Measurements from ENCODE around the gene MVB12B.

DNA sequence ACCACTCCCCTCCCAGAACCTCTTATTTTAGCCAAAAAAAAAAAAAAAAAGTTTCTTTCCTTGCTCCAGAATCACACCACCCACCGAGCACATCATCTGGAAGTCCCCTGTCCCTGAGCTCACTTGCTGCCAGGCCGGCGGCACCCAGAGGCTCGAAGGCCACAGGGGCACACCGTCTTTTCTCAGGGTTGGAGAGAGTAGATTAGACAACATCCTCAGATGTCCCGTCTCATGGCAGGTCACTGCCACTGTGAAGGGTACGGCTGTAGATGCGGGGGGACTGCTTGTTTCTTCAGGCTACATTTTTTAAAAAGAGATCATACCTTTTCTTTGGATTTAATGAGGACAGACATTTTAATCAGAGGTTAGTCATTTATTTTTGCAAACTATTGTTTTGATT is 109.0 kb downstream of the MVB12B start:
- TF ChIP-seq POLR2A (IDR thresholded peaks at IDR 0.05) (no peak), EP300 (IDR thresholded peaks at IDR 0.05; ENCODE audit: low read depth) (no peak)
- TF ChIP-seq, protein P1, sequence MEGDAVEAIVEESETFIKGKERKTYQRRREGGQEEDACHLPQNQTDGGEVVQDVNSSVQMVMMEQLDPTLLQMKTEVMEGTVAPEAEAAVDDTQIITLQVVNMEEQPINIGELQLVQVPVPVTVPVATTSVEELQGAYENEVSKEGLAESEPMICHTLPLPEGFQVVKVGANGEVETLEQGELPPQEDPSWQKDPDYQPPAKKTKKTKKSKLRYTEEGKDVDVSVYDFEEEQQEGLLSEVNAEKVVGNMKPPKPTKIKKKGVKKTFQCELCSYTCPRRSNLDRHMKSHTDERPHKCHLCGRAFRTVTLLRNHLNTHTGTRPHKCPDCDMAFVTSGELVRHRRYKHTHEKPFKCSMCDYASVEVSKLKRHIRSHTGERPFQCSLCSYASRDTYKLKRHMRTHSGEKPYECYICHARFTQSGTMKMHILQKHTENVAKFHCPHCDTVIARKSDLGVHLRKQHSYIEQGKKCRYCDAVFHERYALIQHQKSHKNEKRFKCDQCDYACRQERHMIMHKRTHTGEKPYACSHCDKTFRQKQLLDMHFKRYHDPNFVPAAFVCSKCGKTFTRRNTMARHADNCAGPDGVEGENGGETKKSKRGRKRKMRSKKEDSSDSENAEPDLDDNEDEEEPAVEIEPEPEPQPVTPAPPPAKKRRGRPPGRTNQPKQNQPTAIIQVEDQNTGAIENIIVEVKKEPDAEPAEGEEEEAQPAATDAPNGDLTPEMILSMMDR (IDR thresholded peaks at IDR 0.05) = no peak
